ENCODE measurements around the gene HIBCH. TPM values are rescaled to one million over a fixed set of nuclear protein-coding genes. Genes with fewer than 3 reads are reported as not detected.
A peak's percentile ranks its signal among the peaks of the same experiment; 100 is the strongest.

The HIBCH gene
- total RNA-seq, 1 donor from 2014 or later = 33.7 TPM

GRCh38 chr2:190217616-190218015, 102.0 kb downstream of the HIBCH start:
- no peaks in the 10 kb centered on the region for H3K9me3 Mint-ChIP-seq
- DNase-seq (ENCODE audit: low read depth, low spot score) = no peak
- no peak for TF ChIP-seq CTCF (conservative IDR thresholded peaks at IDR 0.05)
- H3K27me3 Mint-ChIP-seq (ENCODE audit: low read depth) = no peaks in the 10 kb centered on the region
- H3K36me3 Mint-ChIP-seq (ENCODE audit: low read depth) = peaks cover 15% of the 10 kb centered on the region
- peaks cover 26% of the 10 kb centered on the region for H3K4me1 Mint-ChIP-seq
- H3K4me3 Mint-ChIP-seq = no peak overlapping the region
- peak overlapping the region; percentile 95 for H3K27ac Mint-ChIP-seq (ENCODE audit: unreplicated experiment)

GRCh38 chr2:190216829-190217228, 102.8 kb downstream of the HIBCH start:
- Mint-ChIP-seq H3K4me1 (peaks cover 26% of the 10 kb centered on the region), H3K27ac (ENCODE audit: unreplicated experiment) (no peak overlapping the region), H3K36me3 (ENCODE audit: low read depth) (peaks cover 9% of the 10 kb centered on the region), H3K27me3 (ENCODE audit: low read depth) (no peaks in the 10 kb centered on the region), H3K9me3 (no peaks in the 10 kb centered on the region), H3K4me3 (no peak overlapping the region)
- no peak for TF ChIP-seq CTCF (conservative IDR thresholded peaks at IDR 0.05)
- no peak for DNase-seq (ENCODE audit: low read depth, low spot score)

DNA sequence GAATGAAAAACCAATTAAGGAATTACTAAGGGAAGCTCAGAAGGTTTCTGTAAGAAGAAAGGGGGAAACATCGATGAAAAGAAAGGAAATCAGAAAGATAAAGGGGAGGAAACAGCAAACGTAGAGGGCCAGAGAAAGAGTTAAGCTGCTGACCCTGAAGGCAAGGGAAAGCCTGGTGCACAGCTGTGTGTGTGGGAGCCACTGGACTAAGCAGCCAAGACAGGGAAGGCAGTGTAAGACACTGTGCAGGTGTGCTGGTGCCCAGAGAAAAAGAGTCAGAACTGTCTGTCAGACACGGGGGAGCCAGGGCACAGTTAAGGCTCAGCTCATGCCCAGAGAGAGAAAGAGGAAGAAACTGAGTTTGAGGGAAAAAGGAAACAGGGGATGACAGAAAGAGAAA, 104.0 kb downstream of the HIBCH start:
- Mint-ChIP-seq H3K36me3 (ENCODE audit: low read depth) (peaks cover 5% of the 10 kb centered on the region), H3K27me3 (ENCODE audit: low read depth) (no peaks in the 10 kb centered on the region), H3K4me1 (peaks cover 26% of the 10 kb centered on the region), H3K27ac (ENCODE audit: unreplicated experiment) (peak overlapping the region; percentile 81), H3K9me3 (no peaks in the 10 kb centered on the region), H3K4me3 (no peak overlapping the region)
- TF ChIP-seq CTCF (conservative IDR thresholded peaks at IDR 0.05) = no peak
- no peak for DNase-seq (ENCODE audit: low read depth, low spot score)

GRCh38 chr2:190214426-190215194, 105.0 kb downstream of the HIBCH start:
- H3K9me3 Mint-ChIP-seq = no peaks in the 10 kb centered on the region
- H3K27ac Mint-ChIP-seq (ENCODE audit: unreplicated experiment) = no peak overlapping the region
- no peak overlapping the region for H3K4me3 Mint-ChIP-seq

More at GRCh38 chr2:190214426-190215194, 105.0 kb downstream of the HIBCH start:
- TF ChIP-seq CTCF (conservative IDR thresholded peaks at IDR 0.05) = no peak
- Mint-ChIP-seq H3K27me3 (ENCODE audit: low read depth) (no peaks in the 10 kb centered on the region), H3K36me3 (ENCODE audit: low read depth) (peaks cover 3% of the 10 kb centered on the region), H3K4me1 (peaks cover 26% of the 10 kb centered on the region)
- DNase-seq (ENCODE audit: low read depth, low spot score) = no peak

All from neural crest cell (in vitro differentiated cells).